Lung (tissue), 12 donors: Measurements from ENCODE around the gene DNAJC1. TPM values are rescaled to one million over a fixed set of nuclear protein-coding genes. Genes with fewer than 3 reads are reported as not detected.

Experiments
- ATAC-seq: fragments of 200-7000 bp; cut with Tn5 transposase; one replicate; pipeline ENCODE4 v1.9.1; 2020; ENCODE audit warnings: moderate number of reproducible peaks; ENCODE audit not compliant: insufficient read depth, low FRiP score
- DNase-seq, 3 donors: peaks; one replicate each; pipeline ENCODE4 v3.0.0-alpha.2; 2013 to 2017
- H3K27ac ChIP-seq, 2 donors: one replicate each; pipeline ENCODE4 v1.5.1; 2013; ENCODE audit warnings: mild to moderate bottlenecking in 2 of 2, moderate library complexity in 2 of 2, control low read depth in 1 of 2, inconsistent platforms in 1 of 2, low read depth in 1 of 2, low read length in 1 of 2
- H3K27me3 ChIP-seq, 3 donors: one replicate each; pipeline ENCODE4 v1.5.1; 2013; ENCODE audit warnings: low read length in 2 of 3; ENCODE audit not compliant: control insufficient read depth in 3 of 3, insufficient read depth in 3 of 3
- H3K36me3 ChIP-seq, 4 donors: one replicate each; pipeline ENCODE4 v1.5.1; 2013; ENCODE audit warnings: low read length in 4 of 4, mild to moderate bottlenecking in 1 of 4, moderate library complexity in 1 of 4; ENCODE audit not compliant: control insufficient read depth in 4 of 4, insufficient read depth in 4 of 4
- H3K4me1 ChIP-seq, 5 donors: one replicate each; pipeline ENCODE4 v1.5.1; 2013; ENCODE audit warnings: low read length in 5 of 5, mild to moderate bottlenecking in 2 of 5, moderate library complexity in 1 of 5; ENCODE audit not compliant: control insufficient read depth in 5 of 5, insufficient read depth in 5 of 5
- H3K4me3 ChIP-seq: one replicate; pipeline ENCODE4 v1.5.1; 2013; ENCODE audit warnings: mild to moderate bottlenecking, control low read depth, moderate library complexity
- H3K9ac ChIP-seq, 2 donors: one replicate each; pipeline ENCODE4 v1.5.1; 2013; ENCODE audit warnings: low read length in 2 of 2, control low read depth in 1 of 2; ENCODE audit not compliant: insufficient read depth in 1 of 2
- H3K9me3 ChIP-seq, 4 donors: one replicate each; pipeline ENCODE4 v1.5.1; 2013; ENCODE audit warnings: low read length in 3 of 4, mild to moderate bottlenecking in 1 of 4, moderate library complexity in 1 of 4; ENCODE audit not compliant: control insufficient read depth in 4 of 4, insufficient read depth in 3 of 4
- WGBS, 2 donors: extraction: QIAGEN DNeasy Blood & Tissue Kit; methylation state at CpG; one replicate each; pipeline ENCODE4 v1.1.7; 2013; 5-methylcytosine and 5-hydroxymethylcytosine counted together
- polyA plus RNA-seq, 2 donors: library from polyadenylated mRNA; stranded (reverse); fragments of 200-250 nt; gene quantifications; one replicate each; pipeline ENCODE4 v1.2.1, GENCODE V29; 2013
- total RNA-seq, 2 donors: library from RNA; depleted of rRNA in 1 of 2; stranded (reverse); fragments of >200 nt in 1 of 2; gene quantifications; one replicate each; pipeline ENCODE4 v1.2.1, GENCODE V29; 2014 to 2021
- TF ChIP-seq, protein P1 (sequence below): IDR thresholded peaks from 2 replicates; pipeline ENCODE4 v1.5.1; 2012; ENCODE audit warnings: mild to moderate bottlenecking; ENCODE audit errors: control extremely low read depth, extremely low read depth
- donor health status: control.
- donor health status: control.
- donor health status: Bipolar disorder and iron deficiency.
- donor health status: healthy.
- donor health status: DM: yes; HTN: yes; CAD: no.

Gene DNAJC1
- total and polyA plus RNA-seq, 4 donors: 31.0 to 38.2 (median 35.6) TPM

- WGBS, 2 donors: 29 to 48% methylated on average over 10 of the region's 10 CpGs
- Histone ChIP-seq H3K9ac (no peak overlapping the region), H3K9me3 (no peaks in the 10 kb centered on the region), H3K27me3 (no peaks in the 10 kb centered on the region), H3K36me3 (peaks cover 6 to 37% (median 17%) of the 10 kb centered on the region in 4 donors), H3K4me3 (no peak overlapping the region), H3K27ac (no peak overlapping the region), H3K4me1 (peaks cover 0 to 22% (median 6%) of the 10 kb centered on the region in 5 donors)
- ATAC-seq (no peak), DNase-seq (peak; percentile 92 to 95 (median 92))
- TF ChIP-seq, protein P1, sequence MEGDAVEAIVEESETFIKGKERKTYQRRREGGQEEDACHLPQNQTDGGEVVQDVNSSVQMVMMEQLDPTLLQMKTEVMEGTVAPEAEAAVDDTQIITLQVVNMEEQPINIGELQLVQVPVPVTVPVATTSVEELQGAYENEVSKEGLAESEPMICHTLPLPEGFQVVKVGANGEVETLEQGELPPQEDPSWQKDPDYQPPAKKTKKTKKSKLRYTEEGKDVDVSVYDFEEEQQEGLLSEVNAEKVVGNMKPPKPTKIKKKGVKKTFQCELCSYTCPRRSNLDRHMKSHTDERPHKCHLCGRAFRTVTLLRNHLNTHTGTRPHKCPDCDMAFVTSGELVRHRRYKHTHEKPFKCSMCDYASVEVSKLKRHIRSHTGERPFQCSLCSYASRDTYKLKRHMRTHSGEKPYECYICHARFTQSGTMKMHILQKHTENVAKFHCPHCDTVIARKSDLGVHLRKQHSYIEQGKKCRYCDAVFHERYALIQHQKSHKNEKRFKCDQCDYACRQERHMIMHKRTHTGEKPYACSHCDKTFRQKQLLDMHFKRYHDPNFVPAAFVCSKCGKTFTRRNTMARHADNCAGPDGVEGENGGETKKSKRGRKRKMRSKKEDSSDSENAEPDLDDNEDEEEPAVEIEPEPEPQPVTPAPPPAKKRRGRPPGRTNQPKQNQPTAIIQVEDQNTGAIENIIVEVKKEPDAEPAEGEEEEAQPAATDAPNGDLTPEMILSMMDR: peak; percentile 33
These were observed 271.3 kb downstream of the DNAJC1 start for GRCh38 chr10:21732067-21732772.

DNA sequence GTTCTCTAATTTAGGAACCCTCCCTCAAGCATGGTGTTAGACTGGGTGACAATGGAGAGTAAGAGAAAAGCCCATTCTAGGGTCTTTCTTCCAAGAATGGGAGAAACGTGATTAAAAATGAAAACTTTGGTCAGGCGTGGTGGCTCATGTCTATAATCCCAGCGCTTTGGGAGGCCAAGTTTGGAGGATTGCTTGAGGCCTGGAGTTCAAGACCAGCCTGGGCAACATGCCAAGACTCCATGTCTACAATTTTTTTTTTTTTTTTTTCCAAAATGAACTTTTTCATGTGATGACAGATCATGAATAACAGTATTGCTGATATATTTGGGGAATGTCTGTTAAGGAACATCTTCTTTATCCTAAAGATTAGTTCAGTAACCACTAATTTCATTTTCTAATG is 274.9 kb downstream of the DNAJC1 start:
- H3K36me3 ChIP-seq: peaks cover under 1 to 15% (median 4%) of the 10 kb centered on the region in 4 donors
- ATAC-seq (no peak), DNase-seq (no peak)
- TF ChIP-seq, protein P1: no peak
- H3K4me1 ChIP-seq: peaks cover 0 to 46% (median 13%) of the 10 kb centered on the region in 5 donors
- H3K4me3 ChIP-seq: no peak overlapping the region
- no peak overlapping the region for H3K9ac ChIP-seq
- H3K27me3 ChIP-seq: no peaks in the 10 kb centered on the region
- no peak overlapping the region for H3K27ac ChIP-seq
- 95 to 96% methylated on average over 3 of the region's 3 CpGs for WGBS, 2 donors
- H3K9me3 ChIP-seq: no peaks in the 10 kb centered on the region

DNA sequence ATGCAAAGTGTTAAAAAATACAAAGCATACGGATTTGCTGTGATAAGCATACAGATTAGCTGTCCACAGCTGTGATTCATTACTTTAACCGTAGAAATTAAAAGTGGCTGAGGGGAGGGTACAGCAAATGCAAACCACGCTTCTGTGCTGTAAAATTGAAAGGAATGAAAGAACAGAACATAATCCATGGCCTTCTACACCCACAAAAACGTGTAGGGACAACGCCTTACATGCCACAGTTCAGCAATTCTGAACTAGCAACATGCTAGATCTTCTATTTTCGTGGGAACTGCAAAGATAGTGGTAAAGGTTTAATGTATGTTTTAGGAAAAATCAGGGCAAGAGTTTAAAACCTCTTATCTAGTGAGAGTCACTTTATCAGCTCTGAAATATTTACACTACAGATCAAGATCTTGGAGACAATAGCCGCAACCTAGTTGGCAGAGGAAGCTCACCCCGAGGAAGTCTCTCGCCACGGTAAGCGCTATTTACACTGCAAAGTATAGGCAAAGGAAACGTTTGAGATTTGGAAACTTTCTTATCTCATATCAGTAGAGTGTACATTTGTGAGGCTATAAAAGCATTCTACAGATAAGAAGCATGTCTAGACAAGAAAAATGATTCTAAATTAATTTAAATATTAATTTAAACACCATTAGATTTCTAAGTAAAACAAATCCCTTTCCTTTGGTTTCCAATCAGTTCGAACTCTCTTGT is 275.9 kb downstream of the DNAJC1 start:
- no peaks in the 10 kb centered on the region for H3K27me3 ChIP-seq
- TF ChIP-seq, protein P1: no peak
- peaks cover 0 to 54% (median 11%) of the 10 kb centered on the region in 5 donors for H3K4me1 ChIP-seq
- peaks cover 0 to 7% (median 3%) of the 10 kb centered on the region in 4 donors for H3K36me3 ChIP-seq
- H3K9ac ChIP-seq: no peak overlapping the region
- H3K4me3 ChIP-seq: no peak overlapping the region
- no peak overlapping the region for H3K27ac ChIP-seq
- ATAC-seq: no peak
- 38 to 39% methylated on average over 13 of the region's 13 CpGs for WGBS, 2 donors
- no peaks in the 10 kb centered on the region for H3K9me3 ChIP-seq
- peak in 2 of 3 donors; percentile 52 to 59 for DNase-seq
